ENCODE measurements around the gene PHACTR3.

Gene PHACTR3

GRCh38 chr20:59784365-59784764, 180.0 kb downstream of the PHACTR3 start:
- no peak for DNase-seq

GRCh38 chr20:59784791-59785668, 180.7 kb downstream of the PHACTR3 start:
- no peak for DNase-seq

- no peak for DNase-seq
Measured at GRCh38 chr20:59785669-59785959, 181.3 kb downstream of the PHACTR3 start.

- DNase-seq: no peak
Measured at GRCh38 chr20:59785986-59786795, 181.9 kb downstream of the PHACTR3 start.

GRCh38 chr20:59786801-59787537, 182.6 kb downstream of the PHACTR3 start:
- DNase-seq: no peak

- DNase-seq: no peak
Measured at GRCh38 chr20:59787538-59787890, 183.2 kb downstream of the PHACTR3 start.

GRCh38 chr20:59788196-59788735, 183.9 kb downstream of the PHACTR3 start:
- DNase-seq: no peak

- DNase-seq: no peak
Measured at GRCh38 chr20:59788811-59789397, 184.6 kb downstream of the PHACTR3 start.

- no peak for DNase-seq
Measured at GRCh38 chr20:59789686-59790085, 185.3 kb downstream of the PHACTR3 start.

- DNase-seq: no peak
Measured at GRCh38 chr20:59790346-59790745, 186.0 kb downstream of the PHACTR3 start.

- DNase-seq: no peak
Measured at GRCh38 chr20:59792300-59792699, 188.0 kb downstream of the PHACTR3 start.

- DNase-seq: no peak
Measured at GRCh38 chr20:59794555-59794954, 190.2 kb downstream of the PHACTR3 start.

- no peak for DNase-seq
Measured at GRCh38 chr20:59800309-59800708, 196.0 kb downstream of the PHACTR3 start.

- DNase-seq: no peak
Measured at GRCh38 chr20:59802018-59802417, 197.7 kb downstream of the PHACTR3 start.

- no peak for DNase-seq
Measured at GRCh38 chr20:59802471-59803221, 198.3 kb downstream of the PHACTR3 start.

- no peak for DNase-seq
Measured at GRCh38 chr20:59804347-59804746, 200.0 kb downstream of the PHACTR3 start.

- no peak for DNase-seq
Measured at GRCh38 chr20:59804871-59805665, 200.7 kb downstream of the PHACTR3 start.

- DNase-seq: no peak
Measured at GRCh38 chr20:59805786-59806577, 201.6 kb downstream of the PHACTR3 start.

- DNase-seq: no peak
Measured at GRCh38 chr20:59806578-59806975, 202.2 kb downstream of the PHACTR3 start.
